Measurements from ENCODE around the gene CHMP2A.

- TF ChIP-seq TAF1 (IDR thresholded peaks at IDR 0.05; ENCODE audit: borderline replicate concordance, low read depth, low read length) (no peak), POLR2AphosphoS5 (IDR thresholded peaks at IDR 0.05; ENCODE audit: low read depth, low read length) (no peak), EP300 (IDR thresholded peaks at IDR 0.05; ENCODE audit: borderline replicate concordance in 1 of 2, low read depth in 1 of 2, low read length in 1 of 2) (no peak)
- TF ChIP-seq, protein P1, sequence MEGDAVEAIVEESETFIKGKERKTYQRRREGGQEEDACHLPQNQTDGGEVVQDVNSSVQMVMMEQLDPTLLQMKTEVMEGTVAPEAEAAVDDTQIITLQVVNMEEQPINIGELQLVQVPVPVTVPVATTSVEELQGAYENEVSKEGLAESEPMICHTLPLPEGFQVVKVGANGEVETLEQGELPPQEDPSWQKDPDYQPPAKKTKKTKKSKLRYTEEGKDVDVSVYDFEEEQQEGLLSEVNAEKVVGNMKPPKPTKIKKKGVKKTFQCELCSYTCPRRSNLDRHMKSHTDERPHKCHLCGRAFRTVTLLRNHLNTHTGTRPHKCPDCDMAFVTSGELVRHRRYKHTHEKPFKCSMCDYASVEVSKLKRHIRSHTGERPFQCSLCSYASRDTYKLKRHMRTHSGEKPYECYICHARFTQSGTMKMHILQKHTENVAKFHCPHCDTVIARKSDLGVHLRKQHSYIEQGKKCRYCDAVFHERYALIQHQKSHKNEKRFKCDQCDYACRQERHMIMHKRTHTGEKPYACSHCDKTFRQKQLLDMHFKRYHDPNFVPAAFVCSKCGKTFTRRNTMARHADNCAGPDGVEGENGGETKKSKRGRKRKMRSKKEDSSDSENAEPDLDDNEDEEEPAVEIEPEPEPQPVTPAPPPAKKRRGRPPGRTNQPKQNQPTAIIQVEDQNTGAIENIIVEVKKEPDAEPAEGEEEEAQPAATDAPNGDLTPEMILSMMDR (IDR thresholded peaks at IDR 0.05) = no peak
- TF ChIP-seq, protein P2, sequence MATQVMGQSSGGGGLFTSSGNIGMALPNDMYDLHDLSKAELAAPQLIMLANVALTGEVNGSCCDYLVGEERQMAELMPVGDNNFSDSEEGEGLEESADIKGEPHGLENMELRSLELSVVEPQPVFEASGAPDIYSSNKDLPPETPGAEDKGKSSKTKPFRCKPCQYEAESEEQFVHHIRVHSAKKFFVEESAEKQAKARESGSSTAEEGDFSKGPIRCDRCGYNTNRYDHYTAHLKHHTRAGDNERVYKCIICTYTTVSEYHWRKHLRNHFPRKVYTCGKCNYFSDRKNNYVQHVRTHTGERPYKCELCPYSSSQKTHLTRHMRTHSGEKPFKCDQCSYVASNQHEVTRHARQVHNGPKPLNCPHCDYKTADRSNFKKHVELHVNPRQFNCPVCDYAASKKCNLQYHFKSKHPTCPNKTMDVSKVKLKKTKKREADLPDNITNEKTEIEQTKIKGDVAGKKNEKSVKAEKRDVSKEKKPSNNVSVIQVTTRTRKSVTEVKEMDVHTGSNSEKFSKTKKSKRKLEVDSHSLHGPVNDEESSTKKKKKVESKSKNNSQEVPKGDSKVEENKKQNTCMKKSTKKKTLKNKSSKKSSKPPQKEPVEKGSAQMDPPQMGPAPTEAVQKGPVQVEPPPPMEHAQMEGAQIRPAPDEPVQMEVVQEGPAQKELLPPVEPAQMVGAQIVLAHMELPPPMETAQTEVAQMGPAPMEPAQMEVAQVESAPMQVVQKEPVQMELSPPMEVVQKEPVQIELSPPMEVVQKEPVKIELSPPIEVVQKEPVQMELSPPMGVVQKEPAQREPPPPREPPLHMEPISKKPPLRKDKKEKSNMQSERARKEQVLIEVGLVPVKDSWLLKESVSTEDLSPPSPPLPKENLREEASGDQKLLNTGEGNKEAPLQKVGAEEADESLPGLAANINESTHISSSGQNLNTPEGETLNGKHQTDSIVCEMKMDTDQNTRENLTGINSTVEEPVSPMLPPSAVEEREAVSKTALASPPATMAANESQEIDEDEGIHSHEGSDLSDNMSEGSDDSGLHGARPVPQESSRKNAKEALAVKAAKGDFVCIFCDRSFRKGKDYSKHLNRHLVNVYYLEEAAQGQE (IDR thresholded peaks at IDR 0.05; ENCODE audit: low read depth, low read length) = no peak
Measured at GRCh38 chr19:58570770-58571574, 16.1 kb upstream of the CHMP2A start.

Data from SK-N-SH (cell line).